DMS 273 (cell line): ENCODE data around the gene KIAA1217.
"Not testable (repeated sequence)": the region's sequence is repeated elsewhere in the genome, so short reads cannot be mapped to it uniquely, and the experiment has no call there.

Source experiments
- DNase-seq: peaks from one replicate; lab custom pipeline; 2025; ENCODE audit not compliant: unreplicated experiment; lab: John Stamatoyannopoulos, UW

The KIAA1217 gene

DNA sequence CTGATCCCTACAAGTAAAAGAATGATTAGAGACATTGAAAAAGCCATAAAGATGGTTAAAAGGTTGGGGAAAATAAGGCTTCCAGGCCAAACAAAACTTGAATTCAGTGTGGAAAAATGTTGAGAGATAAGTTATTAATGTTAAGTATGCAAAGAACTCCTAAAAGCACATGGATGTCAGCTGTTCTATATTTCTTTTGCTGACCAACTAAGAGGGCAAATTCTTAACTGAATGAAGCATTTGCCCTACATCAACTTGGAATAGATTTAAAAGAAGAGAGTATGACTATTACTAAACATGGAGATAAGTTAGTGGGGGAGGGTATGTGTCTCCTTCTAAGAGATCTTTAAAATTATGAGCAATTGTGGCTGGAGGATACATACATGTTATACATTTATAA, 124.8 kb downstream of the KIAA1217 start:
- no peak for DNase-seq

DNA sequence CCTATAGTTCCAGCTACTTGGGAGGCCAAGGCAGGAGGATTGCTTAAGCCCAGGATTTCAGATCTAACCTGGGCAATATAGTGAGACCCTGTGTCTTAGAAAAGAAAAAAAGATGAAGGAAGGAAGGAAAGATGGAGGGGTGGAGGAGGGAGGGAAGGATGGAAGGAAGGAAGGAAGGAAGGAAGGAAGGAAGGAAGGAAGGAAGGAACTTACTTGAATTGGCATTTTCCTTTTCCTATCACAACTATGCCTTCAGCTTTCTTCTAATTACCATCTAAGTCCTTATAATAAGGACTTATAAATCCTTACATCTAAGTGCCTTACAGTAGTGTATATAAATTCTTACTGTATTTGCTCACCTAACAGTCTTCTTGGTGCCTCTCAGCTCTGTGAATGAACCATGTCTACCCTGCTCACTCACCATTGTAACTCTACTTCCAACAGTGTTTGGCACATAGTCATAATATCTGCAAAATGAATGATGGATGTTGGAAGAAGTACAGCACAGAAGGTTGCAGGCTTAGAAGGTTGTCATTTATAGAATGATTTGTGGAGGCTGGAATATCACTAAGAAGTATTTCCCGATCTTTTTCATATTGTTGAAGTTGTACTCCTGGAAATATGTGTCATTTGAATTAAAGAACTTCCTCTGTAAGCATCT, 125.5 kb downstream of the KIAA1217 start:
- DNase-seq, result no peak

DNA sequence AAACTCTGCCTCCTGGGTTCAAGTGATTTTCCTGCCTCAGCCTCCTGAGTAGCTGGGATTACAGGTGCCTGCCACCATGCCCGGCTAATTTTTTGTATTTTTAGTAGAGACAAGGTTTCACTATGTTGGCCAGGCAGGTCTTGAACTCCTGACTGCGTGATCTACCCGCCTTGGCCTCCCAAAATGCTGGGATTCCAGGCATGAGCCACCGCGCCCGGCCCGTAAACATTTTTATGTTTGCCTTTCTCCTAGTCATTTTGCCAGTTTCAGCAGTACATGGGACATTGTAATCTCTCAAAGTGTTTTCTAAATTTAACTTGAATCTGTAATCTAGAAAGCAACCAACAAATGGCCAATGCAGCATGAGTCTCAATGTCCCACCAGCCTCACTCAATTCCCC, 128.8 kb downstream of the KIAA1217 start:
- not testable (repeated sequence) for DNase-seq

DNA sequence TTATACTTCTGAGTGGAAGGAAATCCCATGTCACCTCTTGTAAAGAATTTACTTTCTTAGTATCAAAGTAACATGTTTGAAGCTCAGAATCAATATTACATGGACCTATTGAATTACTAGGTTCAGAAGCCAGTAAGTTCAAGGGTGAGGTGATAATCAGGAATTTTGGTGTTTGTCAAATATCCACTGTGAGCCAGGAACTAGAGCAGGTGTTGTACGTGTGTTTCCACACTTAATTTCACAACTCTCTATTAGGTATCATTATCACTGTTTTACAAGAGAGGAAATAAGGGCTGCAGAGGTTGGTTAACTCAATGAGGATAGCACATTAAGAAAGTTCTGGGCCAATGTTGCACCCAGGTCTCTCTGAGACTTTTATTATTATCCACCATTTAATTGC, 130.4 kb downstream of the KIAA1217 start:
- DNase-seq, result no peak

DNA sequence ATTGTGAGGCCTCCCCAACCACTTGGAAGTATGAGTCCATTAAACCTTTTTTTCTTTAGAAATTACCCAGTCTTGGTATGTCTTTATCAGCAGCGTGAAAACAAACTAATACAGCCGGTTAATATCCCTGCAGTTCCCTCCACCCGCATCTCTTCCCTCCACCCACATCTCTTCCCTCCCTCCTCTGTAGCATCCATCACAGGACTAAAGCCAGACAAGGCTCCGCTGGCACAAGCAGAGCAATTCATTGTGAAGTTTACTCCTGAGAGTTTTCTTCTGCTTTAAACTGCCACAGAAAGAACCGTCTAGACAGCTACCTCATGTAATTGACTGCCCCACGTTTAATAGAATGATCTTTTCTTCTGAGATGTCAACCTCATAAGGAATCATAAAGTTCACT, 131.5 kb downstream of the KIAA1217 start:
- no peak for DNase-seq

DNA sequence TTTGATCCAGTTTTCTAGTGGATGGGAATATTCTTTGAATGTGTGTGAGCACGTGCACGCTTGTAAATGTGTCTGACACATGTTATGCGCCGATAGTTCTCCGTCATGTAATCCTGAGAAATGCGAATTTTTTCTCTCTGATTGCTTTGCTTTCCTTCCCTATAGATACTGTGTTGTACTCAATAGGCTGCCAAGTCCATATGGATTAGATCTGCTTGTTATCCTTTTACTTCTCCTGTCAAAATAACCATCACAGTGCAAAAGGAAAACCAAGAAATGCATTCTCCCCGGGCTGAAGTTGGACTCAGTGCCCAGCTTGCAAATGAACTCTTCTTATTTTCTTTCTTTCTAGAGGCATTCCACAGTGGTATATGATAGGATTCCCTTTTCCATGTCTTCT, 131.9 kb downstream of the KIAA1217 start:
- DNase-seq, result no peak

DNA sequence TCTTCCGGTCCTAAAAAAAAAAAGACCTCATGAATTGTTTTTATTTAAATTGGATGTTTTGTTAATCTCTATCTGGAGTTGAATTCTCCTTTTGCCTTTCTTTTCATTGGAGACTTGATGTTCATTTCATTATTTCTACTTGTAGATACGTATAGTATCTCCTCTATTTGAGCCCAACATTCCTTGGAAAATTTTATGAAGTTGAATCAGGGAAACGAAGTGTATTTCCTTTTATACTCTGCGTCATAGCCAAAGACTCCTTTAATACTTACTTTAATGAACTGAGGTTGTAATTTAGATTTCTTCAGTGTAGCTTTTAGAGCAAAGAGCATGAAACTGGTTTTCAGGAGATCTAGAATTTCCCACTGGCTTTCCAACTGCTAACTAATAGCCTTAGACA, 132.4 kb downstream of the KIAA1217 start:
- no peak for DNase-seq

DNA sequence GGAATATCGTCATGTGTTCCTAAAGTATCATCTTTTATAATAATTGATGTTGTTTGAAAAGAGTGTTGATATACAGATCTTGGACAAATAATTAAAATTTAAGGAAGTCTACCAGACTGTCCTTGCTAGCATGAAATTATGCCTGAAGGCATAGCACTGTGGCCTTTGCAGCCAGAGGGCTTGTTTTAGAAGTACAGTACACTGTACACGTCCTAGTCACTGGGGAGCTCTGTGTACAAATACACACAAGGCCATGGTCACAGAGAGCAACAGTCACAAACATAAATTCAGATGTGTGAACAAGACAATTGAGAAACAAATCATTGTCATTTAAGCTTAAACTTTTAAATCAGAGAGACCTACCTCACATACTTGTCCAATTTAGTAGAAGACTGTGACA, 133.0 kb downstream of the KIAA1217 start:
- no peak for DNase-seq

DNA sequence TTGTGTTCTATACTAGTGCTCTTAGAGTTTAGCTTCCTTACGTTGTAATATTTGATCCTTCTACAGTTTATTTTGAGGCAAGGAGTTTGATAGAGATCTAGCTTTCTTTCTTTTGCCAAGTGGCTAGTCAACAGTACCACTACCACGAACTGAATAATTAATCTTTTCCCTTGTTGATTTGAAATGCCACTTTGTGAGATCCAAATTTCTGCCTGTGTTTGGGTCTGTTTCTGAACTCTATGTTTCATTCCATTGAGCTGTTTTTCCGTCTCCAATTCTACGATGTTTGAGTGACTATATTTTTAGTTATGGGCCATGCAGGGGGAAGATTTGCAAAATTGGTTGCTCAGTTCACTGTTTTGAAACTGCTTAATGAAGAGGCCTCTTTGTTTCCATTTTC, 134.7 kb downstream of the KIAA1217 start:
- DNase-seq, result no peak

DNA sequence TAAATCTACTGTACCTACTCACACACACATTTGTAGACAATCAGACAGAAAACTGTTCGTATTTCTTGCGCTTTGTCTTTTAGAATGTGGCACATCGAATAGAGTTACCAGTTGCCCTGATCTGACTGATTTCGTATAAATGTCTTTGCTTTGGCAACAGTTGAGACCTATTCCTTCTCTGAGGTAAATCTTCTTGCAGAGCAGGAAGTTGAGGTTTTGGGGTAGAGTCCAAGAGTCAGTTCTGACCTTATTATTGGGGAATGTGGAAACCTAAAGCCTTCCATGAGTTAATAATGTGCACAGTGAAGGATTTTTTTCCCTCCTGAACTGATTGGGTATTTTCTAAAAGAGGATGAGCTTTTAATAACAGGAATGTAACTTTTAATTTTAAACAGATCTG, 135.3 kb downstream of the KIAA1217 start:
- DNase-seq, result peak; percentile 28

DNA sequence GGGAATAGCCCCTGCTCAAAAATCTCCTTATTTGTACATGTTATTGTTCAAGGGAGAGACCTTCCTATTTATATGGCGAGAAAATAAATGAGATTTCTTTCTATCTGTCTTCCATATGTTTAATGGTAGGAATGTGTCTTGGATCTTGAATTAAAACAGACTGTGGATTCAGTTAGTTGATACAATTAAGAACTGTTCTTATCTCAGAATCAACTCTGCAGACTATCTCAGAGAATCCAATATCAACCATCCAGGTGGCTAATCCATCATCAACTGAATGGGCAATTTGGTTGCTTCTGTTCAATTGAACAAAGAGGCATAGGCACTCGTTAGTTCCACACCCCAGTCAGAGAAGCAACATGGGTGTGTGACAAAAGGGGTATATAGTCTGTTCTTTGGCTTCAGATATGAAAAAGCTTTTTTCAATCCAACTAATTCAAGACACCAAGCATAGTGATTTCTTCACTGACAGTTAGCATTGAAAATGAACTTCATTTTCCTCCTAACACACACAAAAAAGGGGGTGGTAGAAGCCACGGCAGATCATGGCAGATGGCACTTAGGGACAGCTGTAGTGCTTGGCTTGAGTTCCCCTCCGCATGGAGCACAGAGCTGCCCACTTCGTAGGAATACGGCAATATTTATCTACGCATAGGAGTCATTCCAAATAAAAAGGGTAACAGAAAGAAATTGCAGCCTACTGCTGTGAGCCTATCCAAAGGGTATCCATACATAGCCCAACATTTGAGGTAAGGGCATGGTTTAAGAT, 135.9 kb downstream of the KIAA1217 start:
- DNase-seq, result peak; percentile 58

DNA sequence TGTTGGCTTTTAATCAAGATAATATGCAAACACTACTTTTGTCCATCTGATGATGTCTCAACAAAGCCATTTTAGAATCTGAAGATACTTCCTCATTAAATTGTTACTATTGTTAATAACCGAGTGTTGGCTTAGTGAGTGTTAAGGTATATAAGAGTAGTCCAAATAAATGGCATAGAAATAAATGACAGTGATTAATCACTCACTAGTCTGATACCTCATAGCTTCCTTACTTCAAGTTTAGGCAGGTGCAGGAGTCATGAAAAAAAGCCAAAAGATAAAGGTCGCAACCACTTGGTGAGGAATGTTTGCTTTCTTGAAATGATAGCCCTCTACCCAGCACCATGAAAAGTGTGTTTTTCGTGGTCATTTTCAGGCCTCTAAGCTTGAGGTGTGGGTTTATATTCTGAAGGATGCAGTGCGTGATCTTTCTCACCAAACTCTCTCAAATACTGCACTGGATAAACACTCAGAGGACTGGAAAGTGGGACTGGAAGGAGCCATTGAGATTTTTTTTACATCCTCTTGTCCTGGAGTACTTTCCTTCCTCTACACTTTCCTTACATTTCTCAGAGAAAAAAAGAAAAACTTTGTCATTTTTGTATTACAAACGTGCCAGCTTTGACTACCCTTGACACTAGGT, 138.1 kb downstream of the KIAA1217 start:
- no peak for DNase-seq

DNA sequence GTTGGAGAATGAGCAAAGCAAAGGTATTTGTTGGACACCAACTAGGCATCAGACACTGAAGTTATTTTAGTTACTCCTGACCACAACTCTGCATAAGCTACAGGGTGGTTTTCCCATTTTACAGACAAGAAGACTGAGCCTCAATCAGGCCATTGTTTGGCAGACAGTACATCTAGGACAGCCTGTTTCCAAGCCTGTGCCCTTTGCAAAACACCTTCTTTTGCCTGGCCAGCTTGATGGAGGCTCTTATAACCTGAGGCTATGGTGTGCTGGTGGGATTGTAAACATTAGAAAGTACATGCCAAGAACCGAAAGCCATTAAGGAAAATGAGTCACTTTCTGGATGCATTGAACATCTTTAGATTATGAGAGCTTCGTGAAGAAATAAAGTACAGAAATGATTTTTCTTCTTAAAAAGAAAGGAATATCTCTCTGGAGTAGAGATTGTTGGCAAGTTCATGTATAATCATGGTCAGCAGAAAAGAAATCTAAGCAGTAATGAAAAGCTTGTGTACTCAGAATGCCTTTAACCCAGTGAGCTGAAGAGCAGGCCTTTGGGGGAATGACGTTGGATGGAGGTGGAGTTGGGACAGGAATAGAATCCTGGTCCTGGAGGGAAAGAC, 140.6 kb downstream of the KIAA1217 start:
- no peak for DNase-seq

DNA sequence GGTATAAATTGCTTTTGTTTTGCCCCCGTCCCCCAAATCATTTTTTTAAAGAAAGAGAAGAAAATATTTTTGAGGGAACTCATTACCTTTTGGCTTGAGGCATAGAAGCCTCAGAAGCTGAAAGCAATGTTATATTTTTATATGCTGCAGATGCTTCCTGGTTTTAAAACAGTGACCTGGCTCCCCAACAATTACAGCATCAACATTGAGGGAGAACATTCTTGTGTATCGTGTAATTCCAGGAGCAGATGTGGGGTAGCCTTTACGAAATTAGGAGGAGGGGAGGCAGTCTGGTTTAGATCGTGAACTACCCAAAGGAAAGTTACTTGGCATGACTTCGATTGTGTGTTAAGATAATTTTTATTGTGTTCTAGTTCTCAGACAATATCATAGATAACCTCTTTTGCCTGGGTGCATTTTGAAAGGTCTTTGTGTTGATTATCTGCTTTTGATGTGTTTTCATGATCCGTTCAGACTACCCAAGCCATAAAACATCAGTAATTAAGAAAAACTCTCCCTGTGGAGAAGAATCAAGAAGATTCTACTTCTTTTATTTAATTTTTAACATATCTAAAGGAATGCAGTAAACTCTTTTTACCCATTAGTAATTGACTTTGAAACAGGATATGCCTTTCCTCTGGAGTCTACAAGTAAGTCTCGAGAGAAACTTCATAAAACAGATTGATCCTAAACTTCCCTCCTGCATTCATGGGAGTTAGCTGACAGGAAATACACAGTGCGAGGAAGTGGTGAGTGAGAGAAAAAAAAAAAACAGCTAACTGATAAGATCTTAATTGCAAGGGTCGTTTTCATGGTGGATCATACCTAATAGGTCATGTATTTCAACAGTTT, 141.4 kb downstream of the KIAA1217 start:
- DNase-seq, result no peak

DNA sequence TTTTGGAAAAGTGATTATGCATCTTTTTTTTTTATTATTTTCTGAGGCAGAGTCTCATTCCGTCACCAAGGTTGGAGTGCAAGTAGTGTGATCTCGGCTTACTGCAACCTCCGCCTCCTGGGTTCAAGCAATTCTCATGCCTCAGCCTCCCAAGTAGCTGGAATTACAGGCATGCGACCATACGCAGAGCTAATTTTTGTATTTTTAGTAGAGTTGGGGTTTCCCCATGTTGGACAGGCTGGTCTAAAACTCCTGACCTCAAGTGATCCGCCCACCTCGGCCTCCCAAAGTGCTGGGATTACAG, 141.9 kb downstream of the KIAA1217 start:
- not testable (repeated sequence) for DNase-seq

DNA sequence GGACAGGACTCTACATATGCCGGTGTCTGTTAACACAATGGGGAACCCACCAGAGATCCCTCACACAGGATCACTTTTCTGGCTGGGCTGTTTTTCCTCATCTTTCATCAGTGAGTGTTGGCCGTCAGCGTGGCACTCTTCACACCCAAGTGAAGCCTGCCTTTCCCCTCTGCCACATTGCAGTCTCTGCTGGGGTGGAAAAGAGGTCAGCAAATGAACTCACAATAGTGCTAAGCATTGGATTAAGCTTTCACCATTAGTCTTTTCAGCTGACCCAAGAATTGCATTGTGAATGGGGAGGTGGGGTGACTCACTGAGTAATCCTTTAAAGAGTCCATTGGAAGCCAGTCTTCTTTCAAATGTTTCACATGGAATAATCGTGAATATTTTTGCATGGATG, 143.0 kb downstream of the KIAA1217 start:
- no peak for DNase-seq

DNA sequence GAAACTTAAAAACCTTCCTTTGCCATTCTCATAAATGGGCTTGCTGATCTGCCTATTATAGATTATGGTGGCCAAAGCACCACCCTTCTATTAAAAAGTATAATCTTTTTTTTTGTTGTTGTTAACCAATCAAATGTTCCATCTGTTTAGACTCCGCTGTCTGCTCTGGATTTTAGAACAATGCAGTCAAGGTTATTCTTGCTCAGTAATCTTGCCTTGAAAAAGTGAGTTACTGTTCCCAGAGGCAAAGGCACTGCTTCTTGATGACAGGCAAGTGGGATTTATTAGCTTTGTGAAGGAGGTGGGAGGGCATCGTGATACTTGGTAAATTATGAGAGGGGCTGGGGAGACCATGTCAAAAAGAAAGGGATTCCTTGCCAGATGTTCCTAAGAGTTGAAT, 143.5 kb downstream of the KIAA1217 start:
- no peak for DNase-seq

DNA sequence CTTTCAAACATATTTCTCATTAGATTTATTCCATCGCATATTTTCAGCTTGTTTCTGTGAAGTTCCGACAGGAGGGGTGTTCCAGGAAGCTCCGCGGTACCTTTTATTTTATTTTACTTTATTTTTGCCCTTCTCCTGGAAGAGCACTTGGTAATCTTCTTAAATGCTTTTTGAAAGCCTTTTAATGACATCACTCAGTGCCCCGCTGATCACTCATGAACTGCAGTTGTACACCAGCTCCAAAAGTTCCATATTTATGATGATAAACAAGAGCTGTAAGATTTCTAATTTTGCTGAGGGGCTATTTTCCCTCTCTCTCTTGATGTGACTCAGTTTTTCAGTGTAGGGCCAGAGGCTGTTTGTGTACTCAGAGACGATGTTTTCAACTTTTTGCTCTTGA, 144.4 kb downstream of the KIAA1217 start:
- no peak for DNase-seq

DNA sequence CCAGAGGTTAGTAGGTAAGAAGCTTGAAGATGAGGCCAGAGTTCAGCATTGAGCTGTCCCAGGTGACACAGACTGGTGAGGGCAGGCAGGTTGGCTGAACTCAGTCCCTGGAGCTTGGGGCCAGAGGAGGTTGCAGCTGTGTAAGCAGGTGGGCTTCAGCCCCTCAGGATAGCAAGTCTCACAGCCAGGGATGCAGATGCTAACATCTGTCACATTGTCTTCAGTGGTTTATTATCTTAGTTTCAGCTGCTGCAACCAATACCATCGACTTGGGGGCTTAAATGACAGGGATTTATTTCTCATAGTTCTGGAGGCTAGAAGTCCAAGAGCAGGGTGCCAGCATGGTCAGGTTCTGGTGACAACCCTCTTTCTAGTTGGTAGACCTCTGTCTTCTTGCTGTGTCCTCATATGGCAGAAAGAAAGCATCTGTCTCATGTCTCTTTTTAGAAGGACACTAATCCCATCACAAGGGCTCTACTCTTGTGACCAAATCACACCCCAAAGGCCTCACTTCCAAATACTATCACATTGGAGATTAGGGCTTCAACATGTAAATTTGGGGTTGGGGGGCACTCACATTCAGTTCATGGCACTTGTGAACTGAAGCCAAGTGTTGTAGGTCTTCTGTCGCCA, 146.2 kb downstream of the KIAA1217 start:
- DNase-seq, result no peak

DNA sequence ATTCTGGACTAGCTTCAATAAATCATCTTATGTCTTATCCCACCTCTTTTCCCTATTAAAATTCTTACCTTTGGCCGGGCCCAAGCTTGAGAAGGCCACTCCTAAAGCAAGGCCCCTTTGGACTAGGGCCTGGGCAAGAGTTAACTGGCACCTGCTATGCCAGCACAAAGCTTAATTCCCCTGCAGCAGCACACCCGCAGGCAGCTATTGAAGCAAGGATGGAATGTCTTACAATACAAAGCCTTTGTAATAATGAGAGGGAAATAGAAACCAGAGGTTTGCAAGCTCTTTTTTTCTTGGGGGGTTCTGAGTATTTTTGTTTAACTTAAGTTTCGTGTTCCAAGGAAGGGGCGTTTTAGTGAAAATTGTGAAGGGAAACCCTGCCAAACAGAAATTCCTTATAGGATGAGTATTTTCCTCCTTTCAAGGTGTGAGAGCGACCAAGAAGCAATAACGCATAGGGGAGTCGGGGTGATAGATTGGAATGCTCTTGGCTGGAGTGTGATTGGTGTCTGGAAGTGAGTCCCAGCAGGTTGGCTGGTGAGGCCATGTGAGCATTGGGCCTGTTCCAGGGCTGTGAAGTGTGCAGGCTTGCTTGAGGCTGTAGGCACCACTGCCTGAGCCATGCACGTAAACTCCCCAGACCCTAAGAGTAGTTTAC, 148.5 kb downstream of the KIAA1217 start:
- DNase-seq, result no peak
